Body of pancreas (tissue), 4 donors: ENCODE results near the gene HUNK.

Experiments used
- CTCF ChIP-seq, 7 experiments: fragments of 450-650 bp in 4 of 7; fragments of 200-600 bp in 3 of 7; sonication (generic) in 3 of 7; IDR thresholded peaks; one replicate each; pipeline ENCODE4 v1.5.1; 2016 to 2019; ENCODE audit warnings: antibody characterized with exemption in 7 of 7
- POLR2A ChIP-seq, 3 donors: fragments of 450-650 bp; IDR thresholded peaks; one replicate each; pipeline ENCODE4 v1.6.1; 2016; ENCODE audit warnings: antibody characterized with exemption in 3 of 3, mild to moderate bottlenecking in 2 of 3

DNA sequence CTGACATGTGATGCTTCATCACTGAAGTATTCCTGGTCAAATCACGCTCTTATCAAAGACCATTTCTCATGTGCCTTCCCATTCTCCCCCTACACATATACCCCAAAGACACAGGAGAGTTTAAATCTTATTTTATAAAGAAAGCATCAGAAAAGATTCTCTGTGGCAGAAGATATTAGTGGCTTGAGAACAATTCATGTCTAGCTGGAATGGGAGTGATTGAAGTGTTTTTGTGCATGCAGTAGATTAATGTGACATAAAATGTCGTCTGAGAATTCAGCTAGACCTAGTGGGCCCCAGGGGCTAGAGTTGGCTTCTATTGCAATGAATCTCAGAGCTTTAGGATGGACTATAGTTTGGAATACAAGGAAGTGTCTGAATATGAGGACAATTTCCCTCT, 163.9 kb downstream of the HUNK start:
- TF ChIP-seq CTCF (IDR thresholded peaks at IDR 0.05) (no peak), POLR2A (IDR thresholded peaks at IDR 0.05) (no peak)
